GM18511 (cell line): ENCODE data around the gene KL.

Source experiments
- ATAC-seq: cut with Tn5 transposase; IDR thresholded peaks from one replicate; pipeline ENCODE4 v1.9.1; 2021; ENCODE audit warnings: mild to moderate bottlenecking, moderate library complexity; ENCODE audit not compliant: unreplicated experiment

Gene KL

DNA sequence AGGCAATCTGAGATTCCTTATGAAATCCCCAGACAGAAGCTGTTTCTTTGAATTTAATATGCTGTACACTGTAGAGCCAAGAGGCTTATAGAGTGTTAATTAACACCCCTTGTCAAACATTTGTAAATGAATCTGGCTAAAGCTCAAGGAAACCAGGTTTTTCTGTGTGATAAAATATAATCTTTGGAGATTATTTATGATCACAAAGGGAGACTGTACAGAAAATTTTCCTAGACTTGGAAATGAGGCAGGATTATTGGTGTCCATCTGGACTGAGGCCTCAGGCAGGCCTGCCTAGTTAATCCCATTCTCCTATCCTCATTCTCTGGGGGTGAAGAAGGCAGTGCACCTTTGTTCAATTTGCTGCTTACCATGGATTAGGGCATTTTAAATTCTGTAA lies 17.8 kb downstream of the KL start:
- ATAC-seq: no peak

GRCh38 chr13:33034882-33035520 lies 18.8 kb downstream of the KL start:
- ATAC-seq: no peak

GRCh38 chr13:33037673-33038072 lies 21.4 kb downstream of the KL start:
- no peak for ATAC-seq

DNA sequence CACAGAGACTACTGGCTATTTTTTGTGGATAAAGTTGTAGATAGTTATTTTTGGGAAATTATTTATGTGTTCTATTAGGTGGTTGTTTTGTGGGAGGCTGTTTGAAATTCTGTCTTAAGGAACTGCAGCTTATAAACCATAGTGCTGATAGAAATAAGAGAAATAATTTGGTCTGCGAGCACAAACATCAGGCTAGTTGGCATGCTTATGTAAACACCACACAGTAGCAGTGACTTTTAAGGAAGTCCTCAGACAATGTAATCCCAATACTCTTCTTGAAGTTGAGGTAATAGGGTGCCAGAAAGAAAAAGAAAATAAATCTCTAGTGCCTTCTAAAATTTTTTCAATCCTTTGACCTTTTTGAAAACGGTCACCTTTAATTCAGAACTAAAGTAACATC lies 23.9 kb downstream of the KL start:
- ATAC-seq: no peak

DNA sequence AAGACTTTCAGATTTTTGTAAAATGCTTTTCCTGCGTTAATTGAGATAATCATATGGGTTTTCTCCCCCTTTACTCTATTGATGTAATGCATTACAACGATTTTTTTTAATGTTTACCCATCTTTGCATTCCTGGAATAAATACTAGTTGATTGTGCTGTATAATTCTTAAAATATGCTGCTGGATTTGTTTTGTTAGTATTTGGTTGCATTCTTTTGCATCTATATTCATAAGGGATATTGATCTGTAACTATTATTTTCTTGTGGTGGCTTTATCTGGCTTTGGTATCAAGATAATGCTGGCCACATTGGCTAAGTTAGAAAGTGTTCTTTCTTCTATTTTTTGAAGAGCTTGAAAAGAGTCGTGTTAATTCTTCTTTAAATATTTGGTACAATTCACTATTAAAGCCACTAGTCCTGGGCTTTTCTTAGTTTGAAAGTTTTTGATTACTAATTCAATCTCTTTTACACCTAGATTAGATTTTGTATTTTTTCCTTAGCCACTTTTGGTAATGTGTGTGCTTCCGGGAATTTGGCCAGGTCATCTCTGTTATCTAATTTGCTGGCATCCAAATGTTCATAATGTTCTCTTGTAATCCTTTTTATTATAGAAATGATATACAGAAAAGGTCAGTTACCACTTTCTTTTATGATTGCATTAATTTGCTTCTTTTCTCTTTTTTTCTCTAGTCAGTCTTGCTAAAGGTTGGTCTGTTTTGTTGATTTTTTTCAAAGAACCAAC lies 29.8 kb downstream of the KL start:
- ATAC-seq: no peak

- ATAC-seq: no peak
These were observed 33.9 kb downstream of the KL start for GRCh38 chr13:33050161-33050560.

DNA sequence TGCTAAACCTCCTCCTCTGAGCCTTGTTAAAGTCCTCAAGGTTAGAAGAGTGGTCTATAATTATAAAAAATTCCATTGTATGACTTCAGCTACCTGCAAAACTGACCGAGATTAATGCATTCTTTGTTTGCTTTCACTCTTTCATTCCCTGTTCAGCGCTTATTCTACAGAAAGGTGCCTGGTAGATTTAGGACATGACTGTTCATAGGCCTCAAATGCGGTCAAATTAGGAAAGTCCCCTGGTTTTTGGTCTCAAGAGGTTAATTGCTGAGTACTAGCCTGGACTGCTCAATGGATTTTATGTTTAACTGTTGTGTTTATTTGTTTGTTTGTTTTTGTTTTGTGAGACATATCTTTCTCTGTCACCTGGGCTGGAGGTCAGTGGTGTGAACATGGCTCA lies 35.4 kb downstream of the KL start:
- peak; percentile 92 for ATAC-seq

GRCh38 chr13:33052506-33053280 lies 36.5 kb downstream of the KL start:
- ATAC-seq: no peak

GRCh38 chr13:33053397-33054066 lies 37.3 kb downstream of the KL start:
- ATAC-seq: no peak

- ATAC-seq: peak; percentile 70
These were observed 41.0 kb downstream of the KL start for GRCh38 chr13:33057019-33057780.

DNA sequence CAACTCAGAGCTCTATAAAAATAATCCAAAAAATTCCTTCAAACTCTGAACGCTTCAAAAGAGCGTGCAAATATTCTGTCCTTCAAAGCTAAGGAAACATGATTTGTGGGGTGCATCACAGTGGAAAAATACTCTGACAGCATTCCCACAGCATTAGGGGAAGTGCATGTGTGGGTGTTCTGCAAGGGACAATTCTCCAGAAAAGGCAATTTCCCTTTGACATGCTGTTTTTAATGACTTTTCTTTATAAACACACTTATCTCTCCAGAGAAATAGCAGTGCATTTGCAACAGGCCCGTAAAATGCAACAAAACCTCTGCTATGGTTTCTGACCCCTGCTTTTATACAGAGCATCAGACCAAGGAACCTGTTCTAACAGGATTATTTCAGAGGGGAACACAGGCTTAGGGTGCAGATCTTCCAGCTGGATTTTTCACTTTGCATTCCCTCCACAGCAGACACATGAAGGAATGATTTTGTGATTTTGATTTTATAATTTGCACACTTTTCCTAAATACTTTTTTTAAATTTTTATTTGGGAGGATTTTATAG lies 42.6 kb downstream of the KL start:
- no peak for ATAC-seq

DNA sequence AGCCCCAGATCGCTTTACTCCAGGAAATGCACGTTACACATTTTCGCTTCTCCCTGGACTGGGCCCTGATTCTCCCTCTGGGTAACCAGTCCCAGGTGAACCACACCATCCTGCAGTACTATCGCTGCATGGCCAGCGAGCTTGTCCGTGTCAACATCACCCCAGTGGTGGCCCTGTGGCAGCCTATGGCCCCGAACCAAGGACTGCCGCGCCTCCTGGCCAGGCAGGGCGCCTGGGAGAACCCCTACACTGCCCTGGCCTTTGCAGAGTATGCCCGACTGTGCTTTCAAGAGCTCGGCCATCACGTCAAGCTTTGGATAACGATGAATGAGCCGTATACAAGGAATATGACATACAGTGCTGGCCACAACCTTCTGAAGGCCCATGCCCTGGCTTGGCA lies 44.6 kb downstream of the KL start:
- ATAC-seq: no peak

DNA sequence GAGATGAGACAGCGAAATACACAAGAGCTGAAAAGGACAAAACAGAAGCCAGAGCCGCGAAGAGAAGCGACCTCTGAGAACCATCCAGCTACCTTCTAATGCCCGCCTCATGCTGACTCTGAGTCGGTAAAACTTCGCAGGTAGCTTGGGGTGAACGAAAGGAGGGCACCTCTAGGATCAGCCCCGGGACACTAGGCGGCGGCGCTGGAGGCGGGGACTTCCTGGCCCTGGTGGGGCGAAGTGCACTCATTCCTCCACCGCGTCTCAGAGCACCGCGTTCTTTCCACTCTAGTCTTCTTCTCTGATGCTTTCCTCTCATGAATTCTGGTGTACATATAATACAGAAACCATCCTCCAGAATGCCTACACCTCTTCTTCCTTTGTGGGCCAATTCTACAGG lies 50.1 kb downstream of the KL start:
- no peak for ATAC-seq

GRCh38 chr13:33069365-33069764 lies 53.1 kb downstream of the KL start:
- ATAC-seq: no peak

DNA sequence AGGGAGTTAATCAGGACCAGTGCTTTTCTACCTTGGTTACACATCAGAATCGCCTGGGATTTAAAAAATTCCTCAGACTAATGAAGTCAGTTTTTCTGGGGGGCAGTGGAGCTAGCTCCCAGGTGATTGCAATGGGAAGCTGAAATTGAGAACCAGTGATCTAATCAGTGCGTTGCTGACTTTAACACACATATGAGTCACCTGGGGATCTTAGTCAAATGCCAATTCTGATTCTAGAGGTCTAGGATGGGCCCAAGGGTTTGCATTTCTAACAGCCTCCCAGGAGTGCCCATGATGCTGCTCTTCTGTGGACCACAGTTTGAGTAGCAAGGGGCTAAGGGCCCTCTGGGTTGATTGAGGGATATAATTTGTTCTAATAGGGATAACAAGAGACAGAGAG lies 54.5 kb downstream of the KL start:
- no peak for ATAC-seq

- ATAC-seq: no peak
These were observed 56.1 kb downstream of the KL start for GRCh38 chr13:33072282-33072681.

DNA sequence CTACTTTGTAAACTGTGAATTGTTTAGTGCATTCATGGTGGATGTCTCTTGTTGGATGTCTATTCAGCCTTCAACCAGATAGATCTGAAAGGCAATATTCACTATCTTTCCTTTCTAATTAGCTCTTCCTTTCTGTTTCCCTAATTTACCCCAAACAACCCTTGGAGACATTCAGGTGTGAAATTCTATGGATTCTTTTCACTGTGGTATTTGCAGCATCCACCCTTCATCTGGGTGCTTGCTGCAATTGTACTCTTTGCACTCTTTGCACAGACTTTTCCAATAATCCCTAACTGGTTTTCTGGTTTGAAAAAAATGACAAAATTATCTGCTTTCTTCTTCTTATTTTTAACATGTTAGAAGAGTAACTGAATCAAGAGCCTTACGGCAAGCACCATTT lies 56.5 kb downstream of the KL start:
- no peak for ATAC-seq

GRCh38 chr13:33073338-33073737 lies 57.1 kb downstream of the KL start:
- no peak for ATAC-seq

DNA sequence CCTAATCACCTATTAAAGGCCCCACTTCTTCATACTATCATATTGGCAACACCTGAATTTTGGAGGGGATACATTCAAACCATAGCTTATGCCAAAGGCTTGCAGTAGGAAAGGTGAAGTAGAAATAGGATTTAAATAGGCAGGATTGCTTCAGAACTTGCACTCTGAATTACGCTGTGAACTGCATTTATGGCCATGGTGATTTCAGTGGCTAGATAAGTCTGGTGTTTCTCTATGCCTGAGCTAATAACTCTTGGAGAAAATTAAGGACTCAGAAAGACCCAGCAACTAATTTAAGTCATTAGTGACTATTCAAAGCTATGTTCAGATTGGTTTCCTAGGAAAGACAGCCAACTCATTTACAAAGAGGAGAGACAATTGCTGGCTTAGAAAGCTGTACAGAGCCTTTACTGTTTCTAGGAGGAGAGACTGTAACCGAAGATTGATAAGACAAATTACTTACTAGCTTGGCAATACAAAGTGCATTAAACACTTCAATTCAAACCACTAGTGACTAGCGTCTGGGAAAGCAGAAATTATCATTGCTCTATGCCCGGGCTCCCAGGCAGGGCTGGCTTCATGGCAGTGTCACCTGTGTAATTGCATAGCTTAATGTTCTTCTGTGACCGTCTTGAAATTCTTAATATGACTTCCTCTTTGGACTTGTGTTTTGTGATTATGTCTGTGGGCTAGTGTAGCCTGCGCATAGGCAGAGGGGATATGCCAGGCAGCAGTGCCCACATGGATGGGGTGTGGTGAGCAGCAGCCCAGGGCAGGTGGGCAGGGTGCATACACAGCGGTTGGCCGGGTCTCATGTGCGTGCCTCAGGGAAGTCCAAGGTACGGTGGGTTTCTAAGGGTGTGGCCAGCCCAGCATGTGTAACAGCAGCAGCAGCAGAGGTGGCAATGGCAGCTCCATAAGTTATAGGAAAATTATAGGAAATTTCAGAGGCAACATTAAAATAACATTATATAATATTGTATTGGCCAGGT lies 60.1 kb downstream of the KL start:
- no peak for ATAC-seq
